K562 (cell line): ENCODE data around the gene FILIP1L. TPM values are rescaled to one million over a fixed set of nuclear protein-coding genes. Genes with fewer than 3 reads are reported as not detected.
A peak's percentile ranks its signal among the peaks of the same experiment; 100 is the strongest.

ENCODE experiments used
- ATAC-seq: fragments of 200-7000 bp; cut with Tn5 transposase; 3 replicates; pipeline ENCODE4 v1.9.1; 2020; ENCODE audit warnings: moderate library complexity
- BruUV-seq: library from RNA; stranded (reverse); fragments of 400-500 nt; replicated peaks from 2 replicates; lab custom pipeline; 2021; lab: Mats Ljungman, UMichigan
- CTCF ChIA-PET: fragments of 300-600 bp; formaldehyde crosslinking; extraction: SDS; loops from one replicate; lab custom pipeline; 2021; ENCODE audit warnings: low intra/inter-chr PET ratio; lab: Yijun Ruan, JAX
- POLR2A ChIA-PET: fragments of 300-600, 350-650 bp; sonication (Branson Sonifier 250); formaldehyde crosslinking; extraction: SDS; loops from one replicate; lab custom pipeline; 2021; ENCODE audit warnings: antibody characterized with exemption, inconsistent platforms; lab: Yijun Ruan, JAX
- DNase-seq, 4 experiments: peaks; one replicate each; pipeline versions ENCODE4 v3.0.0 to v3.0.0-alpha.2; 2011 to 2018; ENCODE audit warnings: low spot score in 3 of 4, mixed read lengths in 3 of 4; ENCODE audit errors: extremely low read depth in 1 of 4
- FAIRE-seq: peaks from 2 replicates; lab custom pipeline; 2011; peaks lifted over from hg19 to GRCh38; lab: Jason Lieb, UNC
- H2AFZ ChIP-seq: 2 replicates; pipeline ENCODE4 v1.6.0; 2011; ENCODE audit warnings: low read depth, low read length, control low read depth, inconsistent platforms
- H3K27ac ChIP-seq: fragments of 200-600 bp; 3 replicates; pipeline ENCODE4 v1.8.0; 2011; ENCODE audit warnings: low read depth, mild to moderate bottlenecking, control low read depth, inconsistent platforms, low read length, moderate library complexity, mixed read lengths; ENCODE audit errors: extremely low read depth
- H3K27me3 ChIP-seq, 2 experiments: fragments of 300-600 bp in 1 of 2; 2 replicates in 1 of 2; 3 replicates in 1 of 2; pipeline versions ENCODE4 v1.6.0 to v1.8.0; 2011; ENCODE audit warnings: inconsistent platforms in 2 of 2, low read length in 2 of 2, mild to moderate bottlenecking in 1 of 2, mixed read lengths in 1 of 2, moderate library complexity in 1 of 2; ENCODE audit not compliant: control insufficient read depth in 2 of 2, insufficient read depth in 2 of 2
- H3K36me3 ChIP-seq: fragments of 300-600 bp; 3 replicates; pipeline ENCODE4 v1.8.0; 2011; ENCODE audit warnings: mild to moderate bottlenecking, low read length, inconsistent platforms; ENCODE audit not compliant: control insufficient read depth, insufficient read depth
- H3K4me1 ChIP-seq, 2 experiments: fragments of 200-600 bp in 1 of 2; replicated peaks in 1 of 2; 2 replicates in 1 of 2; 3 replicates in 1 of 2; pipeline versions ENCODE4 v1.5.1 to v1.8.0; 2011; ENCODE audit warnings: inconsistent platforms in 2 of 2, low read length in 2 of 2, mild to moderate bottlenecking in 1 of 2, mixed read lengths in 1 of 2, moderate library complexity in 1 of 2; ENCODE audit not compliant: control insufficient read depth in 2 of 2, insufficient read depth in 2 of 2
- H3K4me2 ChIP-seq: 2 replicates; pipeline ENCODE4 v1.6.1; 2011; ENCODE audit warnings: low read length, control low read depth, inconsistent platforms, mixed read lengths; ENCODE audit not compliant: insufficient read depth
- H3K4me3 ChIP-seq: fragments of 200-600 bp; sonication (generic), shearing (Covaris generic); 2 replicates; pipeline ENCODE4 v1.5.1; 2016; ENCODE audit warnings: control low read depth, inconsistent platforms
- H3K79me2 ChIP-seq: fragments of 200-600 bp; 3 replicates; pipeline ENCODE4 v1.8.0; 2011; ENCODE audit warnings: low read length, inconsistent platforms; ENCODE audit not compliant: control insufficient read depth, insufficient read depth
- H3K9ac ChIP-seq, 2 experiments: 2 replicates each; pipeline versions ENCODE4 v1.6.0 to v1.6.1; 2011; ENCODE audit warnings: low read depth in 2 of 2, low read length in 2 of 2, control low read depth in 1 of 2, inconsistent platforms in 1 of 2, mild to moderate bottlenecking in 1 of 2, mixed read lengths in 1 of 2; ENCODE audit not compliant: insufficient read depth in 1 of 2
- H3K9me1 ChIP-seq: one replicate; pipeline ENCODE4 v1.6.0; 2011; ENCODE audit warnings: inconsistent platforms, mild to moderate bottlenecking, low read length, moderate library complexity; ENCODE audit not compliant: control insufficient read depth, insufficient read depth
- H3K9me3 ChIP-seq: replicated peaks from 2 replicates; pipeline ENCODE4 v1.5.1; 2011; ENCODE audit warnings: low read depth, low read length, inconsistent platforms; ENCODE audit not compliant: control insufficient read depth, insufficient read depth
- H4K20me1 ChIP-seq: replicated peaks from 2 replicates; pipeline ENCODE4 v1.6.1; 2011; ENCODE audit warnings: low read length, inconsistent platforms, mixed read lengths; ENCODE audit not compliant: control insufficient read depth, insufficient read depth
- BMI1 ChIP-seq: fragments of 150-350 bp; IDR thresholded peaks from 2 replicates; pipeline ENCODE4 v1.6.1; 2014; ENCODE audit warnings: low read length
- BRD9 ChIP-seq: fragments of 450-650 bp; IDR thresholded peaks from 2 replicates; pipeline ENCODE4 v1.6.1; 2018; ENCODE audit warnings: low read depth; ENCODE audit not compliant: partially characterized antibody
- FUS ChIP-seq: fragments of 200-400 bp; formaldehyde crosslinking; optimal IDR thresholded peaks from 2 replicates; pipeline ENCODE3; 2017; ENCODE audit warnings: low read depth, low read length
- MTA1 ChIP-seq: fragments of 450-650 bp; IDR thresholded peaks from 2 replicates; pipeline ENCODE4 v1.6.1; 2017; ENCODE audit warnings: borderline replicate concordance
- RCOR1 ChIP-seq, 2 experiments: IDR thresholded peaks; 2 replicates each; pipeline ENCODE4 v1.6.1; 2012; ENCODE audit warnings: low read depth in 2 of 2, low read length in 2 of 2, borderline replicate concordance in 1 of 2, improper control_type of control experiment in 1 of 2
- TCF3 ChIP-seq: sonication (generic); formaldehyde crosslinking; IDR thresholded peaks from 2 replicates; pipeline ENCODE4 v1.4.0; 2020; ENCODE audit warnings: mild to moderate bottlenecking, missing genetic modification reagents
- TEAD1 ChIP-seq, 2 experiments: fragments of 450-650 bp in 1 of 2; sonication (generic) in 1 of 2; formaldehyde crosslinking; IDR thresholded peaks; 2 replicates each; pipeline versions ENCODE4 v1.4.0 to v1.8.0; 2020 to 2022; ENCODE audit warnings: mild to moderate bottlenecking in 2 of 2, missing genetic modification reagents in 1 of 2
- ZFPM2 ChIP-seq: fragments of 250-450 bp; sonication (Bioruptor Pico); IDR thresholded peaks from 2 replicates; pipeline ENCODE4 v1.5.1; 2022; ENCODE audit warnings: mild to moderate bottlenecking
- WGBS: fragments of 100-300 bp; shearing (Covaris generic); methylation state at CpG from one replicate; pipeline ENCODE4 v1.1.6; 2016; ENCODE audit warnings: low coverage, mixed read lengths; ENCODE audit not compliant: insufficient coverage; ENCODE audit errors: missing lambda C conversion rate; 5-methylcytosine and 5-hydroxymethylcytosine counted together
- in situ Hi-C: fragments of 300-500 bp; cut with MboI; formaldehyde crosslinking; loops from 4 replicates; pipeline ENCODE4 v1.15.0; 2018; ENCODE audit warnings: inconsistent platforms, mixed read lengths
- intact Hi-C: fragments of 100-400 bp; cut with micrococcal nuclease; formaldehyde crosslinking; loops from 2 replicates; pipeline ENCODE4 v1.14.2; 2022
- polyA plus RNA-seq, 8 experiments: library from polyadenylated mRNA; depleted of rRNA in 4 of 8; stranded (reverse) in 5 of 8; unstranded in 3 of 8; fragments of >200 nt; fragmentation: Nextera tagmentation in 2 of 8; fragmentation: Illumina TruSeq in 1 of 8; extraction: Ambion mirVana in 2 of 8; extraction: Trizol in 1 of 8; gene quantifications; 2 replicates each; pipeline versions ENCODE4 v1.2.1 to v1.2.3, GENCODE V29; 2011 to 2014; ENCODE audit warnings: inconsistent platforms in 1 of 8, missing spikeins in 1 of 8
- total RNA-seq, 7 experiments: library from RNA; depleted of rRNA in 6 of 7; stranded (reverse); fragments of >200 nt in 6 of 7; fragmentation: Illumina TruSeq in 2 of 7; extraction: Trizol in 2 of 7; gene quantifications; 2 replicates each; pipeline versions ENCODE4 v1.2.1 to v1.2.3, GENCODE V29; 2011 to 2021; ENCODE audit warnings: low replicate concordance in 1 of 7
- TF ChIP-seq, protein P1 (sequence below), 2 experiments: fragments of 450-650 bp; IDR thresholded peaks; 2 replicates each; pipeline ENCODE4 v1.6.1; 2016; ENCODE audit warnings: mild to moderate bottlenecking in 2 of 2, borderline replicate concordance in 1 of 2, low read depth in 1 of 2, moderate library complexity in 1 of 2
- TF ChIP-seq, protein P2 (sequence below), 2 experiments: fragments of 250-450 bp in 1 of 2; fragments of 450-650 bp in 1 of 2; sonication (Bioruptor Pico) in 1 of 2; IDR thresholded peaks; 2 replicates each; pipeline versions ENCODE4 v1.6.1 to v1.8.0; 2016 to 2021; ENCODE audit warnings: mild to moderate bottlenecking in 2 of 2, moderate library complexity in 2 of 2, missing compliant biosample characterization in 1 of 2, missing genetic modification characterization in 1 of 2

The FILIP1L gene
- total and polyA plus RNA-seq, 9 of the 15 experiments (the other 6 are each of a cell fraction or from before 2014, with no cell fraction given): 0.50 to 2.1 (median 1.1) TPM

DNA sequence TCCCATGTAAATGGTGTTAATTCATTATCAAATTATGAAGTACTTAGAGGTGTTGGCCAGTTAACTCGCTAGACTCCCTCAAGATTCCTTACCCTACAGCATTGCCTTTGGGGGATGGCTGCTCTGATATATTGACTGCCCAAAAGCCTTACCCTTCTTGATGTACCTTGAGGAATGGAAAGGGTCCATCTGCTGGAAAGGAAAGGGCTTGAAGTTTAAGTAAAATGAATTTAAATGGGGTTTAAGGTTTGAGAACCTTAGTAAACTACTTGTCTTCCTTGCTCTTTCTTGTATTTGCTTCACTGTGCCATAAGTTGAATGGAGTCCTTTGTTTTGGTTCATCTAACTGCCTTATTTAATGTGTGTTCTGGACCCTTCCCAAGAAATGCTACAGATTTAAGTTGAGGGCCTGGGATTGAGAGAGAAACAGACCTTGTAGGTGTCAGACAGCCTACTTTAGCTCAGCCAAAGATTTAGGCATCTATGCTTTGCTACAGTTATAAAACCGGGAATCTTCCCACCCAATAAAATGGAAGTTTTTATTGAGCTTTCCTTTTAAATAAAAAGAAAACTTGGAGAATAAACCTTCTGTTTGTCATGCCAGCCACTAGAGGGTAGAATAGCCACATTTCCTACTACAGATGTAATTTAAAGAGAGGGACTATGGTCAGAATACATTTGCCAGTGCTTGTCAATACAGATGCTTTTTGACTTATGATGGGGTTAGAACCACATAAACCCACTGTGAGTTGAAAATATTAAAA, 271.3 kb downstream of the FILIP1L start:
- Histone ChIP-seq H4K20me1 (no peaks in the 10 kb centered on the region), H3K27me3 (no peaks in the 10 kb centered on the region), H3K9me1 (no peaks in the 10 kb centered on the region), H3K27ac (no peak overlapping the region), H3K4me2 (no peak overlapping the region), H3K79me2 (peaks cover 60% of the 10 kb centered on the region), H3K4me1 (peaks cover 0 to 7% of the 10 kb centered on the region in 2 experiments; a peak in 1 of 5 replicates), H3K4me3 (no peak overlapping the region), H2AFZ (no peak overlapping the region), H3K9ac (no peak overlapping the region), H3K36me3 (no peaks in the 10 kb centered on the region), H3K9me3 (no peaks in the 10 kb centered on the region)
- CTCF ChIA-PET: interaction anchor here (0.6 to 2.4 kb wide), 2 partner anchors 172 to 411 kb away, joined by 3 to 17 read pairs; no protein-coding TSS in a partner anchor
- no TSS peak for BruUV-seq
- intact Hi-C loops: loop anchor here (1.0 to 10.0 kb wide), 3 partner anchors 79 to 411 kb away; no protein-coding TSS in a partner anchor
- DNase-seq (peak in 2 of 4 experiments; percentile 16 to 20), ATAC-seq (peak; percentile 78), FAIRE-seq (no peak)
- POLR2A ChIA-PET: interaction anchor here (0.7 kb wide), 2 partner anchors 417 to 453 kb away, joined by 3 read pairs; no protein-coding TSS in a partner anchor
- WGBS: 17% methylated on average over 2 of the region's 2 CpGs
- in situ Hi-C loops: loop anchor here (25.0 kb wide), 2 partner anchors 219 to 769 kb away; partner anchors contain the start of gene ADGRG7
- no peak for TF ChIP-seq MTA1
- TF ChIP-seq ZFPM2 (CRISPR knock-in tag): no peak
- TF ChIP-seq, protein P1, sequence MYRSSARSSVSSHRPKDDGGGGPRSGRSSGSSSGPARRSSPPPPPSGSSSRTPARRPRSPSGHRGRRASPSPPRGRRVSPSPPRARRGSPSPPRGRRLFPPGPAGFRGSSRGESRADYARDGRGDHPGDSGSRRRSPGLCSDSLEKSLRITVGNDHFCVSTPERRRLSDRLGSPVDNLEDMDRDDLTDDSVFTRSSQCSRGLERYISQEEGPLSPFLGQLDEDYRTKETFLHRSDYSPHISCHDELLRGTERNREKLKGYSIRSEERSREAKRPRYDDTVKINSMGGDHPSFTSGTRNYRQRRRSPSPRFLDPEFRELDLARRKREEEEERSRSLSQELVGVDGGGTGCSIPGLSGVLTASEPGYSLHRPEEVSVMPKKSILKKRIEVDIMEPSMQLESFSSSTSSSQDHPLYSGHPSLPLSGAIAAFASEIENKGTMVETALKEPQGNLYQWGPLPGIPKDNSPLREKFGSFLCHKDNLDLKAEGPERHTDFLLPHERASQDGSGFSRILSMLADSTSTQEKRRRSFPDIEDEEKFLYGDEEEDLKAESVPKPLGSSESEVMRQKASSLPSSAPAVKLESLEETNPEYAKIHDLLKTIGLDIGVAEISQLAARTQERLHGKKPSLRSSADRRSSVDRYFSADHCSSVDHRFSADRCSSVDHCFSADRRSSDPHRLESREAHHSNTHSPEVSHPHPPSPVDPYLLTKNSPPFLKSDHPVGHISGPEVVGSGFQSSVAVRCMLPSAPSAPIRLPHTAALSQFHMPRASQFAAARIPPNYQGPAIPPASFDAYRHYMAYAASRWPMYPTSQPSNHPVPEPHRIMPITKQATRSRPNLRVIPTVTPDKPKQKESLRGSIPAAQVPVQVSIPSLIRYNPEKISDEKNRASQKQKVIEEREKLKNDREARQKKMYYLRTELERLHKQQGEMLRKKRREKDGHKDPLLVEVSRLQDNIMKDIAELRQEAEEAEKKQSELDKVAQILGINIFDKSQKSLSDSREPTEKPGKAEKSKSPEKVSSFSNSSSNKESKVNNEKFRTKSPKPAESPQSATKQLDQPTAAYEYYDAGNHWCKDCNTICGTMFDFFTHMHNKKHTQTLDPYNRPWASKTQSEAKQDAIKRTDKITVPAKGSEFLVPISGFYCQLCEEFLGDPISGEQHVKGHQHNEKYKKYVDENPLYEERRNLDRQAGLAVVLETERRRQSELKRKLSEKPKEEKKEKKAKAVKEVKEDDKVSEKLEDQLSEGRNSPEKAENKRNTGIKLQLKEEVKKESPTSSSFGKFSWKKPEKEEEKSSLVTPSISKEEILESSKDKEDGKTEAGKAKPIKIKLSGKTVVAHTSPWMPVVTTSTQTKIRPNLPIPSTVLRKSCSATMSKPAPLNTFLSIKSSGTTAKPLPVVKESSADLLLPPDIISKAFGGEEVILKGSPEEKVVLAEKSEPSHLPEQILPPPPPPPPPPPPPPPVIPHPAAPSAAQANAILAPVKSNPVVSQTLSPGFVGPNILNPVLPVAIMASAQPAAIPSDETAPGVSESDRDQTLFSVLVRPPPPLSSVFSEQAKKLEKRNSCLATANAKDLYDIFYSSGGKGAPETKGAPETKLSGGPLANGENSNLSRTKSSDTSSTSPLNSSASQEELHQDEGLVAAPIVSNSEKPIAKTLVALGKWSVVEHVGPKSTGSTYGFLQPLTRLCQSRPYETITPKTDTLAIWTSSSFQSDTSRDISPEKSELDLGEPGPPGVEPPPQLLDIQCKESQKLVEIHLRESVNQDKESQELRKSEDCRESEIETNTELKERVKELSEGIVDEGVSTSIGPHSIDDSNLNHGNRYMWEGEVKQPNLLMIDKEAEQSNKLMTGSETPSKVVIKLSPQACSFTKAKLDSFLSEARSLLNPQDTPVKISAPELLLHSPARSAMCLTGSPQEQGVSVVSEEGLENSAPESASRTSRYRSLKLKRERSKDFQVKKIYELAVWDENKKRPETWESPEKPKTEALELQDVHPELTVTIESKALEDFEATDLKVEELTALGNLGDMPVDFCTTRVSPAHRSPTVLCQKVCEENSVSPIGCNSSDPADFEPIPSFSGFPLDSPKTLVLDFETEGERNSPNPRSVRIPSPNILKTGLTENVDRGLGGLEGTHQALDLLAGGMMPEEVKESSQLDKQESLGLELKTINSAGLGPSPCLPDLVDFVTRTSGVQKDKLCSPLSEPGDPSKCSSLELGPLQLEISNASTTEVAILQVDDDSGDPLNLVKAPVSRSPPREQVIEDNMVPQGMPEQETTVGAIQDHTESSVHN (IDR thresholded peaks at IDR 0.05; ENCODE audit: borderline replicate concordance in 1 of 2, low read depth in 1 of 2): no peak
- TF ChIP-seq BMI1: no peak
- TF ChIP-seq, protein P2, sequence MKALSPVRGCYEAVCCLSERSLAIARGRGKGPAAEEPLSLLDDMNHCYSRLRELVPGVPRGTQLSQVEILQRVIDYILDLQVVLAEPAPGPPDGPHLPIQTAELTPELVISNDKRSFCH (CRISPR knock-in tag; IDR thresholded peaks at IDR 0.05): no peak
- TF ChIP-seq, protein P2 (tag; IDR thresholded peaks at IDR 0.05): no peak
- TF ChIP-seq TCF3 (CRISPR knock-in tag): no peak
- 0 out of 4 replicates have a peak, but pooled peaks of 1 of the 2 experiments have one; percentile 24 for TF ChIP-seq TEAD1 (CRISPR knock-in tag; IDR thresholded peaks at IDR 0.05)
- no peak for TF ChIP-seq BRD9
- TF ChIP-seq FUS: no peak
- no peak for TF ChIP-seq RCOR1 (IDR thresholded peaks at IDR 0.05; ENCODE audit: borderline replicate concordance in 1 of 2, low read depth in 2 of 2, low read length in 2 of 2)
